ENCODE measurements around the gene CREB3L4.

CREB3L4 gene

GRCh38 chr1:153967107-153967999, at the start of gene CREB3L4:
TSS of gene CREB3L4 (plus strand) at chr1:153967902. CDS start at chr1:153968526, 624 bp downstream.
- peak; percentile 74 to 76 for DNase-seq (ENCODE audit: low read depth in 2 of 2)

- no peak for DNase-seq (ENCODE audit: low read depth in 2 of 2)
These were observed 47.5 kb upstream of the CREB3L4 start for GRCh38 chr1:153919876-153920852.

- DNase-seq (ENCODE audit: low read depth in 2 of 2), result peak in 1 of 2 donors; percentile 3
These were observed 46.5 kb upstream of the CREB3L4 start for GRCh38 chr1:153921080-153921802.

- no peak for DNase-seq (ENCODE audit: low read depth in 2 of 2)
These were observed 46.0 kb upstream of the CREB3L4 start for GRCh38 chr1:153921803-153922075.

GRCh38 chr1:153922076-153922971, 45.4 kb upstream of the CREB3L4 start:
- DNase-seq (ENCODE audit: low read depth in 2 of 2), result peak in 1 of 2 donors; percentile 66

- DNase-seq (ENCODE audit: low read depth in 2 of 2), result peak; percentile 98 to 99
These were observed 44.5 kb upstream of the CREB3L4 start, which contains the start of gene GATAD2B for GRCh38 chr1:153922972-153923925. TSS of gene GATAD2B (minus strand) at chr1:153922972. CDS start at chr1:153828347, 94,625 bp downstream.

- DNase-seq (ENCODE audit: low read depth in 2 of 2), result no peak
These were observed 41.3 kb upstream of the CREB3L4 start for GRCh38 chr1:153926405-153926804.

- DNase-seq (ENCODE audit: low read depth in 2 of 2), result no peak
These were observed 39.5 kb upstream of the CREB3L4 start for GRCh38 chr1:153928245-153928644.

GRCh38 chr1:153928791-153929341, 38.8 kb upstream of the CREB3L4 start:
- DNase-seq (ENCODE audit: low read depth in 2 of 2), result no peak

- no peak for DNase-seq (ENCODE audit: low read depth in 2 of 2)
These were observed 38.3 kb upstream of the CREB3L4 start for GRCh38 chr1:153929426-153929825.

GRCh38 chr1:153929981-153930948, 37.4 kb upstream of the CREB3L4 start:
- DNase-seq (ENCODE audit: low read depth in 2 of 2), result no peak

- no peak for DNase-seq (ENCODE audit: low read depth in 2 of 2)
These were observed 35.3 kb upstream of the CREB3L4 start for GRCh38 chr1:153932156-153933131.

GRCh38 chr1:153933430-153933829, 34.3 kb upstream of the CREB3L4 start:
- DNase-seq (ENCODE audit: low read depth in 2 of 2), result no peak

GRCh38 chr1:153933955-153934354, 33.7 kb upstream of the CREB3L4 start:
- DNase-seq (ENCODE audit: low read depth in 2 of 2), result no peak

GRCh38 chr1:153934746-153935145, 33.0 kb upstream of the CREB3L4 start:
- DNase-seq (ENCODE audit: low read depth in 2 of 2), result no peak

GRCh38 chr1:153936011-153936802, 31.5 kb upstream of the CREB3L4 start:
- no peak for DNase-seq (ENCODE audit: low read depth in 2 of 2)
